RPMI7951 (cell line): Measurements from ENCODE around the gene MVK. TPM values are rescaled to one million over a fixed set of nuclear protein-coding genes. Genes with fewer than 3 reads are reported as not detected.
"Not testable (repeated sequence)": the region's sequence is repeated elsewhere in the genome, so short reads cannot be mapped to it uniquely, and the experiment has no call there.

Source experiments
- DNase-seq: peaks from one replicate; pipeline ENCODE4 v3.0.0-alpha.2; 2012; ENCODE audit warnings: low read depth
- total RNA-seq: library from RNA; depleted of rRNA; stranded (reverse); fragments of >200 nt; shearing (Covaris generic); gene quantifications from 2 replicates; pipeline ENCODE4 v1.2.3, GENCODE V29; 2014

Gene MVK
- total RNA-seq, 1 experiment from 2014 or later, result 12.1 TPM

- DNase-seq, result no peak
Measured at GRCh38 chr12:109589240-109589590, 15.6 kb downstream of the MVK start.

- DNase-seq, result no peak
Measured at GRCh38 chr12:109589691-109590245, 16.2 kb downstream of the MVK start.

- DNase-seq, result no peak
Measured at GRCh38 chr12:109590566-109590965, 17.0 kb downstream of the MVK start.

GRCh38 chr12:109591041-109591440 is 17.4 kb downstream of the MVK start:
- DNase-seq, result no peak

GRCh38 chr12:109592195-109592904 is 18.8 kb downstream of the MVK start:
- DNase-seq, result no peak

- DNase-seq, result no peak
Measured at GRCh38 chr12:109592905-109593272, 19.3 kb downstream of the MVK start.

- DNase-seq, result no peak
Measured at GRCh38 chr12:109594556-109595317, 21.1 kb downstream of the MVK start.

GRCh38 chr12:109595321-109595902 is 21.8 kb downstream of the MVK start:
- no peak for DNase-seq

GRCh38 chr12:109596418-109597244 is 23.0 kb downstream of the MVK start:
- no peak for DNase-seq

GRCh38 chr12:109597414-109597794 is 23.8 kb downstream of the MVK start:
- DNase-seq, result no peak

- DNase-seq, result peak; percentile 65
Measured at GRCh38 chr12:109597795-109598427, 24.3 kb downstream of the MVK start.

- no peak for DNase-seq
Measured at GRCh38 chr12:109598428-109598854, 24.8 kb downstream of the MVK start.

- DNase-seq, result no peak
Measured at GRCh38 chr12:109599087-109599486, 25.5 kb downstream of the MVK start.

GRCh38 chr12:109600481-109600880 is 26.9 kb downstream of the MVK start:
- no peak for DNase-seq

GRCh38 chr12:109600995-109601394 is 27.4 kb downstream of the MVK start:
- DNase-seq, result no peak

GRCh38 chr12:109601557-109601956 is 28.0 kb downstream of the MVK start:
- no peak for DNase-seq

GRCh38 chr12:109602132-109602531 is 28.5 kb downstream of the MVK start:
- DNase-seq, result not testable (repeated sequence)

GRCh38 chr12:109604132-109604585 is 30.6 kb downstream of the MVK start:
- no peak for DNase-seq

GRCh38 chr12:109605016-109605415 is 31.4 kb downstream of the MVK start:
- no peak for DNase-seq

GRCh38 chr12:109605599-109606228 is 32.1 kb downstream of the MVK start:
- DNase-seq, result no peak
